ENCODE data around the gene WDR64.
"Not testable (repeated sequence)": the region's sequence is repeated elsewhere in the genome, so short reads cannot be mapped to it uniquely, and the experiment has no call there.

Gene WDR64

DNA sequence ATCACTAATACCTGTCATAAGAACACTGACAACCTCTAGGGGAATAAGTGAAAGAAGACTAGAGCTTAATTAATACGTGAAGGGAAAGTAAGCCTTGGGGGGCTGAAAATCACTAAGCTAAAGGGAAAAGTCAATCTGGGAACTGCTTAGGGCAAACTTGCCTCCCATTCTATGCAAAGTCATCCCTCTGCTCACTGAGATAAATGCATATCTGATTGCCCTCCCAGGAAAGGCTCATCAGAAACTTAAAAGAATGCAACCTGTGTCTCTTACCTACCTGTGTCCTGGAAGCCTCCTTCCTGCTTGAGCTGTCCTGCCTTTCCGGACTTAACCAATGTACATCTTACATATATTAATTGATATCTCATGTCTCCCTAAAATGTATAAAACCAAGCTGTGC is 81.8 kb downstream of the WDR64 start:
- TF ChIP-seq, protein P1, sequence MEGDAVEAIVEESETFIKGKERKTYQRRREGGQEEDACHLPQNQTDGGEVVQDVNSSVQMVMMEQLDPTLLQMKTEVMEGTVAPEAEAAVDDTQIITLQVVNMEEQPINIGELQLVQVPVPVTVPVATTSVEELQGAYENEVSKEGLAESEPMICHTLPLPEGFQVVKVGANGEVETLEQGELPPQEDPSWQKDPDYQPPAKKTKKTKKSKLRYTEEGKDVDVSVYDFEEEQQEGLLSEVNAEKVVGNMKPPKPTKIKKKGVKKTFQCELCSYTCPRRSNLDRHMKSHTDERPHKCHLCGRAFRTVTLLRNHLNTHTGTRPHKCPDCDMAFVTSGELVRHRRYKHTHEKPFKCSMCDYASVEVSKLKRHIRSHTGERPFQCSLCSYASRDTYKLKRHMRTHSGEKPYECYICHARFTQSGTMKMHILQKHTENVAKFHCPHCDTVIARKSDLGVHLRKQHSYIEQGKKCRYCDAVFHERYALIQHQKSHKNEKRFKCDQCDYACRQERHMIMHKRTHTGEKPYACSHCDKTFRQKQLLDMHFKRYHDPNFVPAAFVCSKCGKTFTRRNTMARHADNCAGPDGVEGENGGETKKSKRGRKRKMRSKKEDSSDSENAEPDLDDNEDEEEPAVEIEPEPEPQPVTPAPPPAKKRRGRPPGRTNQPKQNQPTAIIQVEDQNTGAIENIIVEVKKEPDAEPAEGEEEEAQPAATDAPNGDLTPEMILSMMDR (conservative IDR thresholded peaks at IDR 0.05) = no peak
- H3K27ac ChIP-seq = no peak overlapping the region

DNA sequence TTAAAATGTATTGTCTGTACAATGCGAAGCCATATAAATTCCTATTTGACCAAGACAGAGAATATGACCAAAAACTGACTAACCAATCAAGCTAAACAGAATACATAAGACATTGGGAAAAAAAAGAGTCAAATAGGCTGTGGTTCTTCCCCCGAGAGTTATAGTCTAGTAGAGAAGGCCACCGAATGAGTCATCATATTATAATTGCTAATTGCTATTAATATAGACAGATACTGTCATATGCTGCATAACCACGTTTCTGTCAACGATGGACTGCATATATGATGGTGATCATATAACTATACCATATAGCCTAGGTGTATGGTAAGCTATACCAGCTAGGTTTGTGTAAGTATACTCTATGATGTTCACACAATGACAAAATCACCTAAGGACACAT is 82.5 kb downstream of the WDR64 start:
- TF ChIP-seq, protein P1 (conservative IDR thresholded peaks at IDR 0.05) = no peak
- no peak overlapping the region for H3K27ac ChIP-seq

- H3K27ac ChIP-seq = not testable (repeated sequence)
These were observed 83.4 kb downstream of the WDR64 start for GRCh38 chr1:241735493-241735926.

DNA sequence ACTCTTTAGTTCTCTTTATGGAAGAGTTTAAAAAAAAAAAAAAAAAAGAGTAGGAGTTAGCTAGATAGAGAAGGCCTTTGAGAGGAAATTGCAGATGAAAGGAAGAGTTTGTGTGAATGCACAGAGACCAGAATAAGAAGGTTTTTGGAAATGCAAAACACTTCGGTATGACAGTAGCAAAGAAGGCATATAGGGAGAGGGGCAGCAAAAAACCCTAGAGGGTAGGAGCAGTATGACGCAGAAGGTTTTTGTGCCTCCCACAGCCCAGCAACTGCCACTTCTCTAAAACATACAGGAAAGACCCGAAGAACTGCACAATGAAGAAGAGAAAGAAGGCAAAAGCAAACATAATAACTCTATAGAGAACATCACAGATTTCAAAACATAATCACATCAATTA is 84.3 kb downstream of the WDR64 start:
- TF ChIP-seq, protein P1 (conservative IDR thresholded peaks at IDR 0.05) = no peak
- no peak overlapping the region for H3K27ac ChIP-seq

DNA sequence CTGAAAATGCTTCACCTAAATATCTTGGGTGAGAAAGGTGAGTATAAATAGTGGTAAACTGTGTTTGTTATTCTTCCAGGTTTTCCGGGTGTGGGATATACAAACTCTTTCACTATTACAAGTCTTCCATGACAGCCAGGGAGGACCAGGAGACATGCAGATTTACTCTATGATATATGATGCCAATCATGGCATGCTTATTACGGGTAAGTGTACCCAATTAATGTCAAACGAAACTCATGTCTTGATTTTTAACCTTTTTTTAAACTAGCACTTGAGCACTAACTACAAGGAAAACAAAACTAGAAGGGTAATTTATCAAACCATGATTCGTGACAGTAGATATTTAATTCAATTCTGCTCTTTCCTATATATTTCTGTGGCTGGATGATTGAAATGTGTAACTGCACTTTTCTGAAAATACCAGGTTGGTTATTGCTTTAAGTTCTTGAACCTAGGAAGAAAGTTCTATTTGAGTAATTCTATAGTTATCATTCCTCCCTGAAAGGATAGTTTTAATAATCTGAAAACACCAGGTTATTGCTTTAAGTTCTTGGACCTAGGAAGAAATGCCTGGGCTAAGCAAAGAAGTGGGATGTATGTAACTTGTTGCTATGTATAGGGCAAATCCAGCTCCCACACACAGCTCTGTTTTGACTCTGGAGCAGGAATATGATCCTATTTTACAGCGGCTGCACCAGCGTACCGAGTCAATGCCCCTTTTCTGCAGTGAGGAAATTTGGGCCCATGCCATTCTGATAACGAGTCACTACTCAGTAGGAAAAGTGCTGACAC is 86.4 kb downstream of the WDR64 start:
- TF ChIP-seq, protein P1 (conservative IDR thresholded peaks at IDR 0.05) = no peak
- H3K27ac ChIP-seq = no peak overlapping the region

DNA sequence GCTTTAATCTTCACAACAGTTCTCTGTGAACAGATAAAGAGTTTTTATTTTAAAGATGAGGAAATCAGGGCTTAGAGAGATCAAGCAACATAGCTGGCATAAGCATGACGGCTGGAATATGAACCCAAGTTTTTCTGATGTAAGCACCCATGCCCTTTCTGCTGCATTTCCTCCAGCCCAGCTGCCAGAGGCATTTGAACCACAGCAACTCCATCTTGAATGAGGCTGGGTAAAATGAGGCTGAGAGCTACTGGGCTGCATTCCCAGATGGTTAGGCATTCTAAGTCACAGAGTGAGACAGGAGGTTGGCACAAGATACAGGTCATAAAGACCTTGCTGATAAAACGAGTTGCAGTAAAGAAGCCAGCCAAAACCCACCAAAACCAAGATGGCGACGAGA is 90.0 kb downstream of the WDR64 start:
- TF ChIP-seq, protein P1 (conservative IDR thresholded peaks at IDR 0.05) = no peak

GRCh38 chr1:241744591-241744990 is 92.5 kb downstream of the WDR64 start:
- TF ChIP-seq, protein P1 (conservative IDR thresholded peaks at IDR 0.05) = no peak
- no peak overlapping the region for H3K27ac ChIP-seq

More for the DNA sequence above, 90.0 kb downstream of the WDR64 start:
- H3K27ac ChIP-seq = no peak overlapping the region

- TF ChIP-seq, protein P1 (conservative IDR thresholded peaks at IDR 0.05) = no peak
- no peak overlapping the region for H3K27ac ChIP-seq
These were observed 95.9 kb downstream of the WDR64 start for GRCh38 chr1:241747992-241748391.
